ENCODE measurements around the gene KRTAP5-2.

DNA sequence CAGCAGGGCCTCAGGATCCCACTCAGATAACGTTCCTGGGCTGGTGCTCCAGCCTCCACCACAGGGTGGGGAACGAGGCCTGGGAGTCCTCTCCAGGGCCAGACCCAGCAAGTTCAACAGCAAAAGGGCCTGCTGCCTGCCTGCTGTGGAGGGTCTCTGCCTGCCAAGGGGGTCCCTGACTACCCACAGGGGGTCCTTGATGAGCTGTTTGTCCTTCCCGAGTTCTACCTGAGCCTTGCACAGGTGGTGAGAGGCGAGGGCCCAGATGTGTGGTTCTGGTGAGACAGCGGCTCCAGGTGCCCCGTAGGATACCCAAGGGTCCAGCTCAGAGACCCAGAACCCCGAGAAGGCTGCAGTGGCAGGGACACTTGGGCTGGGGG, 30.4 kb downstream of the KRTAP5-2 start:
- TF ChIP-seq POLR2A (IDR thresholded peaks at IDR 0.05) (no peak), CTCF (IDR thresholded peaks at IDR 0.05) (no peak), POLR2AphosphoS5 (IDR thresholded peaks at IDR 0.05) (no peak)

Data from breast epithelium (tissue), 3 donors.